Measurements from ENCODE around the gene PAPOLG. TPM values are rescaled to one million over a fixed set of nuclear protein-coding genes. Genes with fewer than 3 reads are reported as not detected.
"Not testable (repeated sequence)": the region's sequence is repeated elsewhere in the genome, so short reads cannot be mapped to it uniquely, and the experiment has no call there.

Gene PAPOLG
- polyA plus RNA-seq, 1 experiment: 5.8 TPM

DNA sequence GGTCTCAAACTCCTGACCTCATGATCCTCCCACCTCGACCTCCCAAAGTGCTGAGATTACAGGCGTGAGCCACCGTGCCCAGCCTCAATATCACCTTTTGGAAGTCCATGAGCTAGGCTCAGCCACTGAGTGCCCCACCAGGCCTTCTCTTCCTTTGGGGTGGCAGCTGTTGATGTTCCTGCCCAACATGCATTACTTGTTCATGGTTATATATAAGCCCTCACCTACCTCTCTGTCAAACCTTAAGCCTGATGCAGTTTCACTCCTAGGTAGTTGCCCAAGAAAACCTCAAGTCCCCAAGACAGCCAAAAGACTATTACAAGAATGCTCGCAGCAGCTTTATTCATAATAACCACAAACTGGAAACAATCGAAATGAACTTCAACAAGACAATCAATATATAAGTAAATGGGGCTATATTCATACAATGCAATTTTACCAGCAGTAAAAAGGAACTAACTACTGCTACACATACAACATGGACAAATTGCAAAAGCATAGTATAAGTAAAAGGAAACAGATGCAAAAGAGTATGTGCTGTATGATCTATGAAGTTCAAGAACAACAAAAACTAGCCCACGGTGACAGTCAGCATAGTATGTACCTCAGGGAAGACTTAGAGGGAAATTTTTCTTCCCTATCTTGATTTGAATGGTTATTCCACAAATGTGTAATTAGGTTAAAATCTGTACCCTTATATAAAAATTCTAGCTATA is 65.7 kb downstream of the PAPOLG start:
- H3K4me3 ChIP-seq (ENCODE audit: low read depth, low read length): no peak overlapping the region
- POLR2A ChIA-PET: no interaction called here
- peaks cover 2% of the 10 kb centered on the region; the same call in 1 of the 2 replicates for H3K27me3 ChIP-seq (ENCODE audit: control insufficient read depth, insufficient read depth, low read length)
- no peaks in the 10 kb centered on the region for H3K36me3 ChIP-seq (ENCODE audit: control insufficient read depth, insufficient read depth, low read length)
- TF ChIP-seq, protein P1, sequence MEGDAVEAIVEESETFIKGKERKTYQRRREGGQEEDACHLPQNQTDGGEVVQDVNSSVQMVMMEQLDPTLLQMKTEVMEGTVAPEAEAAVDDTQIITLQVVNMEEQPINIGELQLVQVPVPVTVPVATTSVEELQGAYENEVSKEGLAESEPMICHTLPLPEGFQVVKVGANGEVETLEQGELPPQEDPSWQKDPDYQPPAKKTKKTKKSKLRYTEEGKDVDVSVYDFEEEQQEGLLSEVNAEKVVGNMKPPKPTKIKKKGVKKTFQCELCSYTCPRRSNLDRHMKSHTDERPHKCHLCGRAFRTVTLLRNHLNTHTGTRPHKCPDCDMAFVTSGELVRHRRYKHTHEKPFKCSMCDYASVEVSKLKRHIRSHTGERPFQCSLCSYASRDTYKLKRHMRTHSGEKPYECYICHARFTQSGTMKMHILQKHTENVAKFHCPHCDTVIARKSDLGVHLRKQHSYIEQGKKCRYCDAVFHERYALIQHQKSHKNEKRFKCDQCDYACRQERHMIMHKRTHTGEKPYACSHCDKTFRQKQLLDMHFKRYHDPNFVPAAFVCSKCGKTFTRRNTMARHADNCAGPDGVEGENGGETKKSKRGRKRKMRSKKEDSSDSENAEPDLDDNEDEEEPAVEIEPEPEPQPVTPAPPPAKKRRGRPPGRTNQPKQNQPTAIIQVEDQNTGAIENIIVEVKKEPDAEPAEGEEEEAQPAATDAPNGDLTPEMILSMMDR (IDR thresholded peaks at IDR 0.05; ENCODE audit: insufficient read depth, low read depth, low read length): no peak
- CTCF ChIA-PET: interaction anchor here (0.9 to 1.1 kb wide), 2 partner anchors 8 to 15 kb away, joined by 3 read pairs; no protein-coding TSS in a partner anchor
- no peak for DNase-seq (ENCODE audit: low read depth)

DNA sequence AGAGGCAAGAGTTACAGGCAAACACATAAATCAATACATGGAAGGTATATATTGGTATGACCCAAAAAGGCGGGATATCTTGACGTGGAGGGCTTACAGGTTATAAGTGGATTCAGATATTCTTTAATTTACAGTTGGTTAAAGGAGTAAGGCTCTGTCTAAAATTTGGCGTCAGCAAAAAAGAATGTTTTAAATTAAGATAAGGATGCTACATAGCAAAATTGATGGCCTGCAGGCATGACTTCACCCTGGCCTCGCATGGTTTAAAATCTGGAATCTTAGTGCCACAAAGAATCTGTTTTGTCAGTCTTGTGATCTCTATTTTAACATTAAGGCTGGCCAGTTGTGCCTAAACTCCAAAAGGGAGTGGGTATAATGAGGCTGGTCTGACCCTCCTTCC is 66.9 kb downstream of the PAPOLG start:
- no peak for DNase-seq (ENCODE audit: low read depth)
- Histone ChIP-seq H3K36me3 (ENCODE audit: control insufficient read depth, insufficient read depth, low read length) (no peaks in the 10 kb centered on the region), H3K27me3 (ENCODE audit: control insufficient read depth, insufficient read depth, low read length) (peaks cover 2% of the 10 kb centered on the region; the same call in 1 of the 2 replicates), H3K4me3 (ENCODE audit: low read depth, low read length) (no peak overlapping the region)
- CTCF ChIA-PET: no interaction called here
- TF ChIP-seq, protein P1 (IDR thresholded peaks at IDR 0.05; ENCODE audit: insufficient read depth, low read depth, low read length): no peak
- POLR2A ChIA-PET: no interaction called here

DNA sequence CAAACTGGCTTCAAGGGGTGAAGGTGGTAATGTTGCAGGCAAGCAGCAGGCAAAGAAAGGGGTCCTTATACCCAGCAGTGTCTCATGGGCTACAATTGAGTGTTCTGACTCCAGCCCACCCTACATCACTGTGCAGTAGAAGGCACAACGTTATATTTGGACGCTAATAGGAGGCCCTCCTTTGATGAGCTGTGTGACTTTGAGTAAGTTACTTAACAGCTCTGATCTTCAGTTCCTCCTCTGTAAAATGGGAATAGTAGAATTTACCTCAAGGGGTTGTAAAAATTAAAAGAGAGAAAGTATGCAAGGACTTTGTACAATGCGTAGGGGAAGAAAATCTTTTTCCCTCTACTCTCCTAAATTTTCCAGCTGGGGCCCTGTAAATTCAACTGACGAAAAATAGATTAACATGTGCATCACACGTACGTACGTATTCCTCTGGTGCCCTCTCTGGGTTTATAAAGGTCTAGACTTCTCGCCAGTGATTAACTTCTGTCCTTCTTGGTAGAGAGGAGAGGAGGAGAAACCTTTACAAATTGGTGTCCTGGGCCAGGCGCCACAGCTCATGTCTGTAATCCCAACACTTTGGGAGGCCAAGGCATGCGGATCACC is 67.7 kb downstream of the PAPOLG start:
- Histone ChIP-seq H3K27me3 (ENCODE audit: control insufficient read depth, insufficient read depth, low read length) (peaks cover 2% of the 10 kb centered on the region; the same call in 1 of the 2 replicates), H3K36me3 (ENCODE audit: control insufficient read depth, insufficient read depth, low read length) (no peaks in the 10 kb centered on the region), H3K4me3 (ENCODE audit: low read depth, low read length) (no peak overlapping the region)
- ChIA-PET CTCF (no interaction called here), POLR2A (no interaction called here)
- TF ChIP-seq, protein P1 (IDR thresholded peaks at IDR 0.05; ENCODE audit: insufficient read depth, low read depth, low read length): no peak
- DNase-seq (ENCODE audit: low read depth): no peak

DNA sequence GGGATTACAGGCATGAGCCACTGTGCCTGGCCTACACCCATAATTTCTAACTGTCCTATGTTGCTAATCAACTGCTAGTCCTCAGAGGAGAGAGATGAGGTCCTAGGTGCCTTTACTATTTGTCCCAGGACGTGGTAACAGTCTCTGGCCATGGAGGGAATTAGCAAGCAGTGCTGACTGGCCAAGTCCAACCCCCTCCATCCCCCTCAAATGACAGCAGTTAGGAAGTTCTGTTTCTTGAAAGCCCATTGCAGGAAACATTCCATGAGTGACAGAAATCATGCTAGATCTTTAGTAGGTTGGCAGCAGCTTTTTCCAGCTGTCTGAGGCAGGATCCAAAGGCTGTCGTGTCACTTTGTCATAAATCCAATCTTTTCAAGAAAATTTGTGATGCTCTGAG is 69.6 kb downstream of the PAPOLG start:
- ChIA-PET POLR2A (no interaction called here), CTCF (no interaction called here)
- no peak for DNase-seq (ENCODE audit: low read depth)
- TF ChIP-seq, protein P1 (IDR thresholded peaks at IDR 0.05; ENCODE audit: insufficient read depth, low read depth, low read length): no peak
- Histone ChIP-seq H3K27me3 (ENCODE audit: control insufficient read depth, insufficient read depth, low read length) (peaks cover 4% of the 10 kb centered on the region), H3K36me3 (ENCODE audit: control insufficient read depth, insufficient read depth, low read length) (no peaks in the 10 kb centered on the region), H3K4me3 (ENCODE audit: low read depth, low read length) (no peak overlapping the region)

DNA sequence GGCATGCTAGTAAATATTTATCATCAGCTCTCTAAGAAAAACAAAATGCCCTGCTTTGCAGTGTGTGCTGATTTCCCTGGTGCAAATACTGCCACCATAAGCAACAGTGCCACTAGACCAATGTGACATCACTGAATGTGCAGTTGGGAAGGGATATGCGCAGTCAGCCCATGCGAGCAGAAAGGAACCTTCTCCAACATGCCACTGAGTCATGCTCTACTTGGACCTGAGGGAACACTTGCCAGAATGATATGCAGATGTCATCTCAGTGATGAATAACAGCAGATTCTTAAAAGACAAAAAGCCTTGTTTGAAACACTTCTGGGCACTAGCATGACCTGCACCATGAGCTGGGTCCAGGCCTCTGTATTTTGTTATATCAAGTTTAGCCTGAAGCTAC is 70.0 kb downstream of the PAPOLG start:
- TF ChIP-seq, protein P1 (IDR thresholded peaks at IDR 0.05; ENCODE audit: insufficient read depth, low read depth, low read length): no peak
- POLR2A ChIA-PET: no interaction called here
- DNase-seq (ENCODE audit: low read depth): no peak
- no peak overlapping the region for H3K4me3 ChIP-seq (ENCODE audit: low read depth, low read length)
- peaks cover 4% of the 10 kb centered on the region for H3K27me3 ChIP-seq (ENCODE audit: control insufficient read depth, insufficient read depth, low read length)
- H3K36me3 ChIP-seq (ENCODE audit: control insufficient read depth, insufficient read depth, low read length): no peaks in the 10 kb centered on the region
- CTCF ChIA-PET: no interaction called here

DNA sequence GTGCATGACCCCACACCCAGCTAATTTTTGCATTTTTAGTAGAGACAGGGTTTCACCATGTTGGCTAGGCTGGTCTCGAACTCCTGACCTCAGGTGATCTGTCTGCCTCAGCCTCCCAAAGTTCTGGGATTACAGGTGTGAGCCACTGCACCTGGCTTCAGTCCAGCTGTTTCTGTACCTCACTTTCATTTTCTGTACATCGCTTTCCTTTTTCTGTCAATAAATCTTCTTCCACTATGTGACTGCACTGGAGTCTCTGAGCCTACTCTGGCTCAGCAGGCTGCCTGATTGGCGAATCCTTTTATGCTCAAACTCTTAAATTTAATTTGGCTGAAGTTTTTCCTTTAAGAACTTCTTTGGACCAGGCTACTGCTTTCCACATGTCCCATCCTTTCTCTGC is 70.8 kb downstream of the PAPOLG start:
- H3K36me3 ChIP-seq (ENCODE audit: control insufficient read depth, insufficient read depth, low read length); POLR2A ChIA-PET; H3K27me3 ChIP-seq (ENCODE audit: control insufficient read depth, insufficient read depth, low read length); H3K4me3 ChIP-seq (ENCODE audit: low read depth, low read length); DNase-seq (ENCODE audit: low read depth): not testable (repeated sequence)
- CTCF ChIA-PET: interaction anchor here (0.7 kb wide), 1 partner anchor 114 kb away, joined by 3 read pairs; no protein-coding TSS in a partner anchor
